ENCODE results near the gene FBLN1.
"Not testable (repeated sequence)": the region's sequence is repeated elsewhere in the genome, so short reads cannot be mapped to it uniquely, and the experiment has no call there.

The FBLN1 gene

GRCh38 chr22:45459235-45459634 is 43.4 kb upstream of the FBLN1 start:
- H2BK120ac ChIP-seq (ENCODE audit: low read depth, low read length), result no peak overlapping the region
- H4K91ac ChIP-seq (ENCODE audit: low read length), result no peak overlapping the region
- no peaks in the 10 kb centered on the region for H3K79me1 ChIP-seq (replicated peaks; ENCODE audit: low read length, poor library complexity, severe bottlenecking)
- H2BK12ac ChIP-seq (ENCODE audit: low read length in 2 of 2), result peak overlapping the region in 1 of 2 experiments; percentile 6
- H2BK5ac ChIP-seq (ENCODE audit: low read depth, low read length, poor library complexity, severe bottlenecking), result no peak overlapping the region
- no peak overlapping the region for H4K8ac ChIP-seq (ENCODE audit: low read length)
- H2AFZ ChIP-seq (ENCODE audit: low read depth, low read length), result no peak overlapping the region
- DNase-seq, result no peak
- H3K9me3 ChIP-seq (ENCODE audit: control insufficient read depth, low read length), result no peaks in the 10 kb centered on the region
- no peak overlapping the region for H3K4me2 ChIP-seq (ENCODE audit: low read length, poor library complexity, severe bottlenecking)
- H3K4me3 ChIP-seq (ENCODE audit: insufficient read depth in 1 of 2, low read depth in 1 of 2, low read length in 2 of 2), result no peak overlapping the region
- H3K23ac ChIP-seq (ENCODE audit: low read length in 2 of 2), result no peak overlapping the region
- 96% methylated on average over 8 of the region's 8 CpGs for WGBS
- H3K27ac ChIP-seq (ENCODE audit: low read length, poor library complexity, severe bottlenecking), result no peak overlapping the region
- H3K18ac ChIP-seq (ENCODE audit: low read depth in 1 of 2, low read length in 2 of 2), result no peak overlapping the region
- H3K4me1 ChIP-seq (ENCODE audit: control insufficient read depth, insufficient read depth, low read depth, low read length), result peaks cover 3% of the 10 kb centered on the region
- no peaks in the 10 kb centered on the region for H3K27me3 ChIP-seq (ENCODE audit: control insufficient read depth in 1 of 2, insufficient read depth in 1 of 2, low read length in 2 of 2)
- peak overlapping the region; percentile 73 for H2BK15ac ChIP-seq (ENCODE audit: low read depth, poor library complexity, severe bottlenecking)
- no peak overlapping the region for H3K4ac ChIP-seq (ENCODE audit: low read depth in 1 of 2, low read length in 2 of 2)
- no peak overlapping the region for H3K9ac ChIP-seq (ENCODE audit: low read length)
- no peak overlapping the region for H3K14ac ChIP-seq (ENCODE audit: low read length in 2 of 2)
- no peaks in the 10 kb centered on the region for H3K36me3 ChIP-seq (ENCODE audit: control insufficient read depth in 1 of 2, insufficient read depth in 2 of 2, low read depth in 1 of 2, low read length in 2 of 2)
- H2AK5ac ChIP-seq (ENCODE audit: low read length, severe bottlenecking), result no peak overlapping the region

DNA sequence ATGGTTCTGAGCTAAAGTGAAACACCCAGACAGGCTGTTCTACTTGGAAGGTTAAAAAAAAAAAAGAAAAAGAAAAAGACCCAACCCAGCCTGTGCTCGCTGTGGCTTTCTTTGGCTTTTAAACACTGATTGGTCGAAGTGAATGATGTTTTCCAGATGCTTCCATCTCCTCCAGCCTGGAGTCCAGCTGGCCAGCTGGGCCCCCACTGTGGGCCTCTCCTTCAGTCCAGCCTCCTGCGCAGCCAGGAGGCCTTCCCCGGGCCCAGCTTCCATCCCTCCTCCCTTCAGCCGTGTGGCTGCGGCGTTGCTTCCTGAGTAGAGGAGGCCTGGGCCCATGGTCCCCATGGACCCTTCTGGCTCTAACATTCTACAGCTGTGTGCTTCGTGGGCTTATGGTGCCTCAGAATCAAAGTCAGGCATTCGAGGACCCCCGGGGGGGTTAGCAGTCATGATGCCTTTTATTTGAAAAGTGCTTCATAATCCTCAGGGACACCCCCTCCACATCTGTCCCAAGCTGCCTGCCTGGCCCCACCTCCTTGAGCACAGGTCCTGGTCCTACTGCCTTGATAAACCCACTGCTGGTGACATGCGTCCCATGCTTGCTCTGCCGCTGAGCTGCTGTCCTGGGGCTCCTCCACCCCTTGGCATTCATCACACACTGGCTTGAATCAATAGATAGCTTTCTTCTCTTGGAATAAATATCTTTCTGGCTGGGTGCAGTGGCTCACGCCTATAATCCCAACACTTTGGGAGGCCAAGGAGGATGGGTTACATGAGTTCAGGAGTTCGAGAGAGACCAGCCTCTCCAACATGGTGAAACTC is 42.2 kb upstream of the FBLN1 start:
- H2AK5ac ChIP-seq (ENCODE audit: low read length, severe bottlenecking), result no peak overlapping the region
- H4K91ac ChIP-seq (ENCODE audit: low read length), result peak overlapping the region; percentile 90
- H3K79me1 ChIP-seq (replicated peaks; ENCODE audit: low read length, poor library complexity, severe bottlenecking), result no peaks in the 10 kb centered on the region
- peak overlapping the region; percentile 60 for H2BK15ac ChIP-seq (ENCODE audit: low read depth, poor library complexity, severe bottlenecking)
- peaks cover 3% of the 10 kb centered on the region for H3K4me1 ChIP-seq (ENCODE audit: control insufficient read depth, insufficient read depth, low read depth, low read length)
- no peak overlapping the region for H3K4me2 ChIP-seq (ENCODE audit: low read length, poor library complexity, severe bottlenecking)
- H3K27ac ChIP-seq (ENCODE audit: low read length, poor library complexity, severe bottlenecking), result no peak overlapping the region
- H3K36me3 ChIP-seq (ENCODE audit: control insufficient read depth in 1 of 2, insufficient read depth in 2 of 2, low read depth in 1 of 2, low read length in 2 of 2), result no peaks in the 10 kb centered on the region
- no peak overlapping the region for H2BK5ac ChIP-seq (ENCODE audit: low read depth, low read length, poor library complexity, severe bottlenecking)
- DNase-seq, result peak; percentile 86
- 55% methylated on average over 14 of the region's 14 CpGs for WGBS
- H3K4ac ChIP-seq (ENCODE audit: low read depth in 1 of 2, low read length in 2 of 2), result peak overlapping the region; percentile 29 to 91
- H3K23ac ChIP-seq (ENCODE audit: low read length in 2 of 2), result no peak overlapping the region
- no peaks in the 10 kb centered on the region for H3K27me3 ChIP-seq (ENCODE audit: control insufficient read depth in 1 of 2, insufficient read depth in 1 of 2, low read length in 2 of 2)
- peak overlapping the region; percentile 74 for H4K8ac ChIP-seq (ENCODE audit: low read length)
- H3K18ac ChIP-seq (ENCODE audit: low read depth in 1 of 2, low read length in 2 of 2), result peak overlapping the region; percentile 73 to 83
- H3K14ac ChIP-seq (ENCODE audit: low read length in 2 of 2), result peak overlapping the region in 1 of 2 experiments; percentile 13
- H2AFZ ChIP-seq (ENCODE audit: low read depth, low read length), result no peak overlapping the region
- H2BK12ac ChIP-seq (ENCODE audit: low read length in 2 of 2), result peak overlapping the region; percentile 66 to 83
- peak overlapping the region; percentile 6 for H2BK120ac ChIP-seq (ENCODE audit: low read depth, low read length)
- H3K9ac ChIP-seq (ENCODE audit: low read length), result peak overlapping the region; percentile 63
- no peak overlapping the region for H3K4me3 ChIP-seq (ENCODE audit: insufficient read depth in 1 of 2, low read depth in 1 of 2, low read length in 2 of 2)
- no peaks in the 10 kb centered on the region for H3K9me3 ChIP-seq (ENCODE audit: control insufficient read depth, low read length)

GRCh38 chr22:45462034-45462655 is 40.5 kb upstream of the FBLN1 start:
- Histone ChIP-seq H3K4me3 (ENCODE audit: insufficient read depth in 1 of 2, low read depth in 1 of 2, low read length in 2 of 2) (no peak overlapping the region), H3K14ac (ENCODE audit: low read length in 2 of 2) (no peak overlapping the region), H3K9ac (ENCODE audit: low read length) (no peak overlapping the region), H4K8ac (ENCODE audit: low read length) (peak overlapping the region; percentile 85), H4K91ac (ENCODE audit: low read length) (peak overlapping the region; percentile 68), H3K4me2 (ENCODE audit: low read length, poor library complexity, severe bottlenecking) (no peak overlapping the region), H3K27me3 (ENCODE audit: control insufficient read depth in 1 of 2, insufficient read depth in 1 of 2, low read length in 2 of 2) (no peaks in the 10 kb centered on the region), H3K27ac (ENCODE audit: low read length, poor library complexity, severe bottlenecking) (no peak overlapping the region), H2AK5ac (ENCODE audit: low read length, severe bottlenecking) (no peak overlapping the region), H2BK12ac (ENCODE audit: low read length in 2 of 2) (peak overlapping the region in 1 of 2 experiments; percentile 89), H3K79me1 (replicated peaks; ENCODE audit: low read length, poor library complexity, severe bottlenecking) (no peaks in the 10 kb centered on the region), H3K4ac (ENCODE audit: low read depth in 1 of 2, low read length in 2 of 2) (peak overlapping the region in 1 of 2 experiments; percentile 13), H2BK15ac (ENCODE audit: low read depth, poor library complexity, severe bottlenecking) (peak overlapping the region; percentile 89), H2BK120ac (ENCODE audit: low read depth, low read length) (no peak overlapping the region), H2AFZ (ENCODE audit: low read depth, low read length) (no peak overlapping the region), H2BK5ac (ENCODE audit: low read depth, low read length, poor library complexity, severe bottlenecking) (no peak overlapping the region), H3K4me1 (ENCODE audit: control insufficient read depth, insufficient read depth, low read depth, low read length) (peaks cover 3% of the 10 kb centered on the region), H3K18ac (ENCODE audit: low read depth in 1 of 2, low read length in 2 of 2) (peak overlapping the region in 1 of 2 experiments; percentile 70), H3K9me3 (ENCODE audit: control insufficient read depth, low read length) (peaks cover 9% of the 10 kb centered on the region), H3K23ac (ENCODE audit: low read length in 2 of 2) (no peak overlapping the region), H3K36me3 (ENCODE audit: control insufficient read depth in 1 of 2, insufficient read depth in 2 of 2, low read depth in 1 of 2, low read length in 2 of 2) (no peaks in the 10 kb centered on the region)
- WGBS, result 87% methylated on average over 5 of the region's 6 CpGs
- DNase-seq, result no peak

DNA sequence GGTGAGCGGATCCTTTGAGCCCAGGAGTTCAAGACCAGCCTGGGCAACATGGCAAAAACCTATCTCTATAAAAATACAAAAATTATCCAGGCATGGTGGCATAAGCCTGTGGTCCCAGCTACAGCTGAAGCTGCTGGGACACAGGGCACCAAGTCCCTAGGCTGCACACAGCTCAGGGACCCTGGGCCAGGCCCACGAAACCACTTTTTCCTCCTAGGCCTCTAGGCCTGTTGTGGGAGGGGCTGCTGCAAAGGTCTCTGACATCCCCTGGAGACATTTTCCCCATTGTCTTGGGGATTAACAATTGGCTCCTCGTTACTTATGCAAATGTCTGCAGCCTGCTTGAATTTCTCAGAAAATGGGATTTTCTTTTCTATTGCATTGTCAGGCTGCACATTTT is 39.0 kb upstream of the FBLN1 start:
- H2BK15ac ChIP-seq (ENCODE audit: low read depth, poor library complexity, severe bottlenecking); H3K79me1 ChIP-seq (replicated peaks; ENCODE audit: low read length, poor library complexity, severe bottlenecking); H3K4me3 ChIP-seq (ENCODE audit: insufficient read depth in 1 of 2, low read depth in 1 of 2, low read length in 2 of 2); H3K4me2 ChIP-seq (ENCODE audit: low read length, poor library complexity, severe bottlenecking); H4K8ac ChIP-seq (ENCODE audit: low read length); H3K4ac ChIP-seq (ENCODE audit: low read depth in 1 of 2, low read length in 2 of 2); H3K14ac ChIP-seq (ENCODE audit: low read length in 2 of 2); H2BK12ac ChIP-seq (ENCODE audit: low read length in 2 of 2); H3K27me3 ChIP-seq (ENCODE audit: control insufficient read depth in 1 of 2, insufficient read depth in 1 of 2, low read length in 2 of 2); H3K18ac ChIP-seq (ENCODE audit: low read depth in 1 of 2, low read length in 2 of 2); H4K91ac ChIP-seq (ENCODE audit: low read length); H2AFZ ChIP-seq (ENCODE audit: low read depth, low read length); H2AK5ac ChIP-seq (ENCODE audit: low read length, severe bottlenecking); H2BK5ac ChIP-seq (ENCODE audit: low read depth, low read length, poor library complexity, severe bottlenecking); H3K27ac ChIP-seq (ENCODE audit: low read length, poor library complexity, severe bottlenecking); H3K36me3 ChIP-seq (ENCODE audit: control insufficient read depth in 1 of 2, insufficient read depth in 2 of 2, low read depth in 1 of 2, low read length in 2 of 2); H3K23ac ChIP-seq (ENCODE audit: low read length in 2 of 2); H3K9ac ChIP-seq (ENCODE audit: low read length); DNase-seq; H3K4me1 ChIP-seq (ENCODE audit: control insufficient read depth, insufficient read depth, low read depth, low read length): not testable (repeated sequence)
- H3K9me3 ChIP-seq (ENCODE audit: control insufficient read depth, low read length), result peaks cover 20% of the 10 kb centered on the region
- 89% methylated on average over 3 of the region's 3 CpGs for WGBS
- H2BK120ac ChIP-seq (ENCODE audit: low read depth, low read length), result peak overlapping the region; percentile 19

Measured in mesenchymal stem cell (in vitro differentiated cells and primary cell).